ENCODE data around the gene EGFR.
A peak's percentile ranks its signal among the peaks of the same experiment; 100 is the strongest.

EGFR gene

GRCh38 chr7:55060085-55060484 lies 41.3 kb downstream of the EGFR start:
- no peaks in the 10 kb centered on the region for H3K27me3 ChIP-seq
- TF ChIP-seq CTCF (IDR thresholded peaks at IDR 0.05), result no peak
- intact Hi-C loops (cut with DNase I; ENCODE audit: low total_unique reads), result no loop called here
- no peaks in the 10 kb centered on the region for H3K36me3 ChIP-seq
- peak overlapping the region in 1 of 2 donors; percentile 42 for H3K27ac ChIP-seq
- peaks cover 0 to 71% (median 43%) of the 10 kb centered on the region in 4 donors for H3K4me1 ChIP-seq
- no peak for DNase-seq
- H3K4me3 ChIP-seq, result no peak overlapping the region
- H3K9me3 ChIP-seq, result no peaks in the 10 kb centered on the region

- Histone ChIP-seq H3K36me3 (no peaks in the 10 kb centered on the region), H3K4me1 (peaks cover 0 to 71% (median 43%) of the 10 kb centered on the region in 4 donors), H3K4me3 (no peak overlapping the region), H3K27ac (peak overlapping the region in 1 of 2 donors; percentile 42), H3K27me3 (no peaks in the 10 kb centered on the region), H3K9me3 (no peaks in the 10 kb centered on the region)
- intact Hi-C loops (cut with DNase I; ENCODE audit: low total_unique reads), result no loop called here
- DNase-seq, result no peak
- TF ChIP-seq CTCF (IDR thresholded peaks at IDR 0.05), result no peak
Measured at GRCh38 chr7:55060636-55061022, 41.8 kb downstream of the EGFR start.

DNA sequence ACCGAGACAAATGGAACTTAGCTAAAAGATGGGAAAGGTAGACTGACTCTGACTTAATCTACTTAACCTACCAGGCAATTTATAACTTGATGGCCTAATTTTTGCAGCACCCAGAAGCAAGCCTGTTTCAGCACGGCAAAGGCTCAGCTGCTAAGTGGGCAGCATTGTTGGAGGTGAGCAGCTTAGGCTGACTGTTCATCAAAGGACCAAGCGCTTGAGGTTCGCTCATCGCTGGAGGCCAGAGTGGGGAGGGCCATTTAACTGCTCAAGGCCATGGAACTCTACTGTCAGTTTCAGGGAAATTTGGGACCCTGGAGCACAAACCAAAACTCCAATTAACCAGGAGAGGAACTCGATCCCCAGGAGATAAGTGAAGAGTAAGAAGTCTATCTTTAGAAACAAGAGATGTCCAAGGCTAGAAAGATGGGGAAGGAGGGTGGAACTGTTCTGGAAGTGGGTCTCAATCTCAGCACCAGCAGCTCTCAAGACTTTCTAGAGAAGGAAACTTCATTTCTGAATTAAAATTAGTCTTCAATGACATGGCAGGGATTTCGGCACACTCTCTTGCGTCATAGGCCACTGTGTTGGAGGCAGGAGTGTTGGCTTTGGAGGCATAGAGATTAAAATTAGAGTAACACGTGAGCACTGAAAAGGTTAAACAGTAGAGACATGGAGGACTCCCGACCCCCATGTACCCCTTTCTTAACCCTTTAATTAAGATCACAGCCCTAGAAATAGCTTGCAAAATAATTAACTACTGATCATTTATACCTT lies 43.1 kb downstream of the EGFR start:
- no peak overlapping the region for H3K4me3 ChIP-seq
- H3K36me3 ChIP-seq, result no peaks in the 10 kb centered on the region
- no peaks in the 10 kb centered on the region for H3K27me3 ChIP-seq
- no peak for DNase-seq
- H3K4me1 ChIP-seq, result peaks cover 0 to 72% (median 41%) of the 10 kb centered on the region in 4 donors
- no peak for TF ChIP-seq CTCF (IDR thresholded peaks at IDR 0.05)
- intact Hi-C loops (cut with DNase I; ENCODE audit: low total_unique reads), result no loop called here
- peak overlapping the region in 1 of 2 donors; percentile 42 for H3K27ac ChIP-seq
- H3K9me3 ChIP-seq, result no peaks in the 10 kb centered on the region

DNA sequence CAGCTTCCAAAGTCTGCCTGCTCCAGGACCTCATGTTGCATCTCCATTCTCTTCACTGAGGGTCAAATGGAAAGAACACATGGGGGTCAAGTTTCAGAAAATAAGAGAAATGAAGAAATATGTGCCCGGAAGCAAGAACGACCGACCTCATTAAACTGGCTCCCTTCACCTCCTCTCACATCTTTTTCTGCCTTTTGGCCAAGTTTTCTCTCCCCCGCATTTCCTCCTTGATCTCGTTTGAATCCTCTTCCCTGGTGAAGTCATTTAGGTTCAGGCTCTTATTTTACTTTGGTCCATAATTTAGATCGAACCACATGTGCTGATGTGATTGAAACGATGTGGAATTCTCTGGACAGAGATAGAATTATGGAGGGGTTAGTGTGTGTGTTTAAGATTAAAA lies 44.2 kb downstream of the EGFR start:
- intact Hi-C loops (cut with DNase I; ENCODE audit: low total_unique reads), result no loop called here
- Histone ChIP-seq H3K27me3 (no peaks in the 10 kb centered on the region), H3K9me3 (no peaks in the 10 kb centered on the region), H3K27ac (no peak overlapping the region), H3K4me3 (no peak overlapping the region), H3K4me1 (peaks cover 0 to 67% (median 38%) of the 10 kb centered on the region in 4 donors), H3K36me3 (no peaks in the 10 kb centered on the region)
- TF ChIP-seq CTCF (IDR thresholded peaks at IDR 0.05), result no peak
- DNase-seq, result no peak

- Histone ChIP-seq H3K4me1 (peaks cover 0 to 67% (median 38%) of the 10 kb centered on the region in 4 donors), H3K27me3 (no peaks in the 10 kb centered on the region), H3K27ac (no peak overlapping the region), H3K4me3 (no peak overlapping the region), H3K9me3 (no peaks in the 10 kb centered on the region), H3K36me3 (no peaks in the 10 kb centered on the region)
- intact Hi-C loops (cut with DNase I; ENCODE audit: low total_unique reads), result no loop called here
- no peak for TF ChIP-seq CTCF (IDR thresholded peaks at IDR 0.05)
- no peak for DNase-seq
Measured at GRCh38 chr7:55063633-55064032, 44.8 kb downstream of the EGFR start.

Data from tibial artery (tissue), 4 donors.